Common myeloid progenitor, CD34-positive (primary cell): Measurements from ENCODE around the gene BRICD5.

Source experiments
- CTCF ChIA-PET: fragments of 350-600 bp; sonication (Branson Sonifier 250); formaldehyde crosslinking; loops from one replicate; lab custom pipeline; 2021; ENCODE audit warnings: antibody characterized with exemption; lab: Charles Lee
- POLR2A ChIA-PET: fragments of 350-600 bp; sonication (Branson Sonifier 250); formaldehyde crosslinking; loops from one replicate; lab custom pipeline; 2021; ENCODE audit warnings: antibody characterized with exemption; lab: Charles Lee
- DNase-seq, 3 donors: peaks; one replicate each; pipeline versions ENCODE4 v3.0.0 to v3.0.0-alpha.2; 2013
- H3K27ac ChIP-seq, 2 experiments: 1 replicate in 1 of 2; 2 replicates in 1 of 2; pipeline ENCODE4 v1.7.0; 2013; ENCODE audit warnings: inconsistent platforms in 2 of 2, low read length in 2 of 2, mild to moderate bottlenecking in 2 of 2, low read depth in 1 of 2, moderate library complexity in 1 of 2; ENCODE audit not compliant: severe bottlenecking in 2 of 2, insufficient read depth in 1 of 2, poor library complexity in 1 of 2
- H3K27me3 ChIP-seq, 5 experiments: replicated peaks in 2 of 5; 1 replicate in 3 of 5; 2 replicates in 2 of 5; pipeline versions ENCODE4 v1.6.1 to v1.7.0; 2013; ENCODE audit warnings: low read length in 4 of 5, mild to moderate bottlenecking in 2 of 5, moderate library complexity in 2 of 5, inconsistent platforms in 1 of 5; ENCODE audit not compliant: insufficient read depth in 5 of 5, control insufficient read depth in 4 of 5
- H3K36me3 ChIP-seq, 4 experiments: 1 replicate in 2 of 4; 2 replicates in 2 of 4; pipeline versions ENCODE4 v1.6.1 to v1.7.0; 2013; ENCODE audit warnings: low read length in 3 of 4, control low read depth in 1 of 4, mild to moderate bottlenecking in 1 of 4; ENCODE audit not compliant: control insufficient read depth in 4 of 4, insufficient read depth in 4 of 4
- H3K4me1 ChIP-seq, 4 experiments: 1 replicate in 3 of 4; 2 replicates in 1 of 4; pipeline versions ENCODE4 v1.6.1 to v1.7.1; 2013; ENCODE audit warnings: low read length in 3 of 4, mild to moderate bottlenecking in 3 of 4, control low read depth in 1 of 4, inconsistent platforms in 1 of 4, moderate library complexity in 1 of 4; ENCODE audit not compliant: control insufficient read depth in 4 of 4, insufficient read depth in 4 of 4; ENCODE audit errors: control extremely low read depth in 1 of 4
- H3K4me3 ChIP-seq, 7 experiments: 1 replicate in 4 of 7; 2 replicates in 3 of 7; pipeline versions ENCODE4 v1.5.1 to v1.7.0; 2013; ENCODE audit warnings: mild to moderate bottlenecking in 7 of 7, low read length in 6 of 7, moderate library complexity in 6 of 7, inconsistent platforms in 2 of 7, low read depth in 2 of 7, control low read depth in 1 of 7; ENCODE audit not compliant: insufficient read depth in 4 of 7, control insufficient read depth in 1 of 7; ENCODE audit errors: extremely low read depth in 1 of 7
- H3K9me3 ChIP-seq, 5 experiments: 1 replicate in 4 of 5; 2 replicates in 1 of 5; pipeline versions ENCODE4 v1.6.1 to v1.7.1; 2013; ENCODE audit warnings: low read length in 4 of 5, mild to moderate bottlenecking in 2 of 5, inconsistent platforms in 1 of 5, low read depth in 1 of 5, moderate library complexity in 1 of 5; ENCODE audit not compliant: control insufficient read depth in 4 of 5, insufficient read depth in 2 of 5; ENCODE audit errors: control extremely low read depth in 1 of 5
- WGBS: methylation state at CpG from one replicate; pipeline ENCODE4 v1.1.5; 2013; ENCODE audit not compliant: insufficient coverage; 5-methylcytosine and 5-hydroxymethylcytosine counted together

BRICD5 gene

GRCh38 chr16:2210009-2210332 lies 692 bp downstream of the BRICD5 start:
- DNase-seq: no peak
- 97% methylated on average over 13 of the region's 17 CpGs for WGBS
- Histone ChIP-seq H3K27ac (no peak overlapping the region), H3K27me3 (peaks cover 0 to 7% (median 0%) of the 10 kb centered on the region in 5 experiments), H3K9me3 (no peaks in the 10 kb centered on the region), H3K36me3 (peaks cover 6 to 59% (median 36%) of the 10 kb centered on the region in 4 experiments), H3K4me1 (peaks cover 5 to 38% (median 30%) of the 10 kb centered on the region in 4 experiments), H3K4me3 (no peak overlapping the region)
- POLR2A ChIA-PET: no interaction called here
- CTCF ChIA-PET: interaction anchor here (1.2 kb wide), 1 partner anchor 41 kb away, joined by 3 read pairs; the partner anchor contains the start of gene ECI1

GRCh38 chr16:2209258-2210008 lies 1.2 kb downstream of the BRICD5 start:
- Histone ChIP-seq H3K36me3 (peaks cover 6 to 59% (median 36%) of the 10 kb centered on the region in 4 experiments), H3K4me3 (no peak overlapping the region), H3K9me3 (no peaks in the 10 kb centered on the region), H3K27ac (no peak overlapping the region), H3K27me3 (peaks cover 0 to 7% (median 0%) of the 10 kb centered on the region in 5 experiments), H3K4me1 (peaks cover 5 to 43% (median 34%) of the 10 kb centered on the region in 4 experiments)
- WGBS: 92% methylated on average over 28 of the region's 29 CpGs
- ChIA-PET POLR2A (no interaction called here), CTCF (interaction anchor here (1.2 kb wide), 1 partner anchor 41 kb away, joined by 3 read pairs; the partner anchor contains the start of gene ECI1)
- no peak for DNase-seq

- Histone ChIP-seq H3K4me1 (peaks cover 5 to 40% (median 27%) of the 10 kb centered on the region in 4 experiments), H3K9me3 (no peaks in the 10 kb centered on the region), H3K36me3 (peaks cover 6 to 59% (median 36%) of the 10 kb centered on the region in 4 experiments), H3K27me3 (peaks cover 0 to 7% (median 0%) of the 10 kb centered on the region in 5 experiments), H3K4me3 (no peak overlapping the region), H3K27ac (no peak overlapping the region)
- CTCF ChIA-PET: no interaction called here
- no peak for DNase-seq
- WGBS: 97% methylated on average over 8 of the region's 9 CpGs
- POLR2A ChIA-PET: no interaction called here
These were observed 1.9 kb downstream of the BRICD5 start for GRCh38 chr16:2208772-2209171.

GRCh38 chr16:2208308-2208707 lies 2.4 kb downstream of the BRICD5 start:
- ChIA-PET CTCF (no interaction called here), POLR2A (no interaction called here)
- no peaks in the 10 kb centered on the region for H3K9me3 ChIP-seq
- H3K27ac ChIP-seq: no peak overlapping the region
- peaks cover 2 to 36% (median 23%) of the 10 kb centered on the region in 4 experiments for H3K4me1 ChIP-seq
- peaks cover 0 to 3% (median 0%) of the 10 kb centered on the region in 5 experiments for H3K27me3 ChIP-seq
- peaks cover 6 to 59% (median 36%) of the 10 kb centered on the region in 4 experiments for H3K36me3 ChIP-seq
- no peak for DNase-seq
- 96% methylated on average over 20 of the region's 23 CpGs for WGBS
- H3K4me3 ChIP-seq: no peak overlapping the region

- peaks cover 0 to 31% (median 18%) of the 10 kb centered on the region in 4 experiments for H3K4me1 ChIP-seq
- POLR2A ChIA-PET: no interaction called here
- no peak for DNase-seq
These were observed 2.8 kb downstream of the BRICD5 start for GRCh38 chr16:2207872-2208271.

GRCh38 chr16:2206780-2207433 lies 3.8 kb downstream of the BRICD5 start:
- Histone ChIP-seq H3K27ac (peak overlapping the region in 1 of 2 experiments; percentile 91), H3K9me3 (no peaks in the 10 kb centered on the region), H3K4me3 (no peak overlapping the region), H3K4me1 (peaks cover 0 to 22% (median 14%) of the 10 kb centered on the region in 4 experiments), H3K36me3 (peaks cover 6 to 46% (median 34%) of the 10 kb centered on the region in 4 experiments), H3K27me3 (no peaks in the 10 kb centered on the region)
- CTCF ChIA-PET: interaction anchor here (0.7 to 1.7 kb wide), 3 partner anchors 9 to 51 kb away, joined by 3 to 4 read pairs (median 3); partner anchors contain the start of gene TRAF7
- POLR2A ChIA-PET: no interaction called here
- no peak for DNase-seq
- WGBS: 97% methylated on average over 21 of the region's 23 CpGs

More at GRCh38 chr16:2207872-2208271, 2.8 kb downstream of the BRICD5 start:
- CTCF ChIA-PET: no interaction called here
- H3K27me3 ChIP-seq: no peaks in the 10 kb centered on the region
- H3K27ac ChIP-seq: no peak overlapping the region
- peaks cover 6 to 55% (median 36%) of the 10 kb centered on the region in 4 experiments for H3K36me3 ChIP-seq
- H3K9me3 ChIP-seq: no peaks in the 10 kb centered on the region
- H3K4me3 ChIP-seq: no peak overlapping the region
- 100% methylated on average over 4 of the region's 9 CpGs for WGBS
